Kidney (tissue), 14 donors: ENCODE measurements around the gene GPC2. TPM values are rescaled to one million over a fixed set of nuclear protein-coding genes. Genes with fewer than 3 reads are reported as not detected.

Experiments
- DNase-seq, 5 donors: peaks; one replicate each; pipeline ENCODE4 v3.0.0-alpha.2; 2013 to 2020
- FAIRE-seq: peaks from 2 replicates; lab custom pipeline; 2012; peaks lifted over from hg19 to GRCh38; lab: Jason Lieb, UNC
- H3K27ac ChIP-seq, 2 donors: one replicate each; pipeline ENCODE4 v1.7.0; 2013; ENCODE audit warnings: low read depth in 2 of 2, low read length in 2 of 2, inconsistent platforms in 1 of 2
- H3K27me3 ChIP-seq: one replicate; pipeline ENCODE4 v1.7.1; 2013; ENCODE audit warnings: low read length, inconsistent platforms; ENCODE audit not compliant: control insufficient read depth, insufficient read depth
- H3K36me3 ChIP-seq, 3 donors: one replicate each; pipeline versions ENCODE4 v1.7.0 to v1.7.1; 2013; ENCODE audit warnings: low read length in 3 of 3, control low read depth in 1 of 3, inconsistent platforms in 1 of 3; ENCODE audit not compliant: insufficient read depth in 3 of 3, control insufficient read depth in 2 of 3
- H3K4me1 ChIP-seq, 3 donors: one replicate each; pipeline versions ENCODE4 v1.7.0 to v1.7.1; 2013; ENCODE audit warnings: low read length in 3 of 3, inconsistent platforms in 1 of 3, low read depth in 1 of 3; ENCODE audit not compliant: control insufficient read depth in 2 of 3, insufficient read depth in 2 of 3
- H3K4me3 ChIP-seq, 3 donors: one replicate each; pipeline versions ENCODE4 v1.7.0 to v1.8.1; 2013; ENCODE audit warnings: low read length in 3 of 3, control low read depth in 1 of 3, inconsistent platforms in 1 of 3
- H3K9ac ChIP-seq, 3 donors: one replicate each; pipeline versions ENCODE4 v1.7.0 to v1.7.1; 2013; ENCODE audit warnings: low read length in 3 of 3, control low read depth in 1 of 3, inconsistent platforms in 1 of 3
- H3K9me3 ChIP-seq, 3 donors: one replicate each; pipeline versions ENCODE4 v1.7.0 to v1.7.1; 2013; ENCODE audit warnings: low read length in 3 of 3, control low read depth in 1 of 3, inconsistent platforms in 1 of 3; ENCODE audit not compliant: control insufficient read depth in 2 of 3, insufficient read depth in 1 of 3
- intact Hi-C: fragments of 100-400 bp; cut with DNase I; formaldehyde crosslinking; loops from one replicate; pipeline ENCODE4 v1.11.1; 2022
- polyA plus RNA-seq: library from polyadenylated mRNA; stranded (reverse); fragments of 350-450 nt; fragmentation: Illumina TruSeq; extraction: RNeasy Lipid Tissue Mini Kit (QIAGEN cat#74804); gene quantifications from one replicate; pipeline ENCODE4 v1.2.3, GENCODE V29; 2014; ENCODE audit warnings: low read depth, low replicate concordance; ENCODE audit not compliant: insufficient read depth
- total RNA-seq: library from RNA; stranded (reverse); fragmentation: NEBNext Ultra II Directional; extraction: Animal tissue kit (Norgen Biotek cat#: 25700); gene quantifications from one replicate; pipeline ENCODE4 v1.2.1, GENCODE V29; 2021
- TF ChIP-seq, protein P1 (sequence below): IDR thresholded peaks from 3 replicates; pipeline ENCODE4 v1.5.1; 2012; ENCODE audit warnings: mild to moderate bottlenecking, moderate library complexity, borderline replicate concordance; ENCODE audit not compliant: insufficient read depth; ENCODE audit errors: extremely low read depth
- donor health status: control.
- donor health status: control.
- donor health status: control.
- donor health status: control.
- donor health status: control.
- donor health status: DM: yes; HTN: yes; CAD: no.
- donor health status: Normal renal cell carcinoma (clear cell type).

Gene GPC2
- total and polyA plus RNA-seq, 2 donors from 2014 or later = 0.73 to 1.8 TPM

DNA sequence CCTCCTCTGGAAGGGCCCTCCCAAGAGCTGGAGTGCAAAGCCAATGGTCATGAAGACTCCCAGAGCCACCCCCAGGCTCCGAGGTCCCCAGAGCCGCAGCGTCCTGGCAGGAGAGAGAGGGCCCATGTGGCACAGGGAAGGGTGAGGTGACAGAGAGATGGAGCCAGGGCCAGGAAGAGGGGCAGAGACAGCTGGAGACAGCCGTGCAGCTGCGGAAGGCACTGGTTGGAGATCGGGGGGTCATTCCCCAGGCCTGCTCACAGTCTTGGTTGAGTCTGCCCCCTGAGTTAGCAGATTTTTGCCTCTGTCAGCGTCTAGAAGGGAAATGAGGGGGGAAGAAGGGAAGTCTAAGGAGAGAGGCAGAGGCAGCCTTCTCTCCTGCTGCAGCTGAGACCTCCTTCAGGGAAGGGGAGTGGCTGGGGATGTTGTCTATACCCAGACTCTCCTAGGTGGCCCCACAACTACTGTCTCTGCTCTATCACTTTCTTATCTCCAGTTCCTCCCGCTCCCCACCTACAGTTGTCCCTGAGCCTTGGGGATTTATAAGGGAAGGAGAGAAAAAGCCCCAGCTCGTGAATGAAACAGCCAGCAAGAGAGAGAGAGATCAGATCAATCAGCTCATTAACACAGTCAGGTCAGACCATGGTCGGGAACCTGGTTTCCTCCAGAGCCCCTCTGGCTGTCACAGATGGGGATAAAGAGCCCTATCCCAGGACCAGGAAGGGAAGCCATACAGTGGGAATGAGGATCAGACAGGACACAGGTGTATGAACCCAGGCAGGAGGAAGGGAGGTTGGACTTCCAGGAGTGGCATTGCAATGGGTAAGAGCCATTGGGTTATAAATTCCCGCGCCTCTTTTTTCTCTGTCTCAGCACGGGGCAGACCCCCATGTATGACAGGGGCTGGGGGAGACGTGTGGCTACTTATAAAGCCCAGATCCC is 9.9 kb downstream of the GPC2 start:
- TF ChIP-seq, protein P1, sequence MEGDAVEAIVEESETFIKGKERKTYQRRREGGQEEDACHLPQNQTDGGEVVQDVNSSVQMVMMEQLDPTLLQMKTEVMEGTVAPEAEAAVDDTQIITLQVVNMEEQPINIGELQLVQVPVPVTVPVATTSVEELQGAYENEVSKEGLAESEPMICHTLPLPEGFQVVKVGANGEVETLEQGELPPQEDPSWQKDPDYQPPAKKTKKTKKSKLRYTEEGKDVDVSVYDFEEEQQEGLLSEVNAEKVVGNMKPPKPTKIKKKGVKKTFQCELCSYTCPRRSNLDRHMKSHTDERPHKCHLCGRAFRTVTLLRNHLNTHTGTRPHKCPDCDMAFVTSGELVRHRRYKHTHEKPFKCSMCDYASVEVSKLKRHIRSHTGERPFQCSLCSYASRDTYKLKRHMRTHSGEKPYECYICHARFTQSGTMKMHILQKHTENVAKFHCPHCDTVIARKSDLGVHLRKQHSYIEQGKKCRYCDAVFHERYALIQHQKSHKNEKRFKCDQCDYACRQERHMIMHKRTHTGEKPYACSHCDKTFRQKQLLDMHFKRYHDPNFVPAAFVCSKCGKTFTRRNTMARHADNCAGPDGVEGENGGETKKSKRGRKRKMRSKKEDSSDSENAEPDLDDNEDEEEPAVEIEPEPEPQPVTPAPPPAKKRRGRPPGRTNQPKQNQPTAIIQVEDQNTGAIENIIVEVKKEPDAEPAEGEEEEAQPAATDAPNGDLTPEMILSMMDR = no peak
- Histone ChIP-seq H3K4me3 (peak overlapping the region in 1 of 3 donors; percentile 47), H3K27ac (no peak overlapping the region), H3K4me1 (peaks cover 0 to 5% (median 3%) of the 10 kb centered on the region in 3 donors), H3K36me3 (no peaks in the 10 kb centered on the region), H3K27me3 (no peaks in the 10 kb centered on the region), H3K9me3 (no peaks in the 10 kb centered on the region), H3K9ac (peak overlapping the region in 1 of 3 donors; percentile 34)
- FAIRE-seq (no peak), DNase-seq (peak in 1 of 5 donors; percentile 30)
- intact Hi-C loops = no loop called here

DNA sequence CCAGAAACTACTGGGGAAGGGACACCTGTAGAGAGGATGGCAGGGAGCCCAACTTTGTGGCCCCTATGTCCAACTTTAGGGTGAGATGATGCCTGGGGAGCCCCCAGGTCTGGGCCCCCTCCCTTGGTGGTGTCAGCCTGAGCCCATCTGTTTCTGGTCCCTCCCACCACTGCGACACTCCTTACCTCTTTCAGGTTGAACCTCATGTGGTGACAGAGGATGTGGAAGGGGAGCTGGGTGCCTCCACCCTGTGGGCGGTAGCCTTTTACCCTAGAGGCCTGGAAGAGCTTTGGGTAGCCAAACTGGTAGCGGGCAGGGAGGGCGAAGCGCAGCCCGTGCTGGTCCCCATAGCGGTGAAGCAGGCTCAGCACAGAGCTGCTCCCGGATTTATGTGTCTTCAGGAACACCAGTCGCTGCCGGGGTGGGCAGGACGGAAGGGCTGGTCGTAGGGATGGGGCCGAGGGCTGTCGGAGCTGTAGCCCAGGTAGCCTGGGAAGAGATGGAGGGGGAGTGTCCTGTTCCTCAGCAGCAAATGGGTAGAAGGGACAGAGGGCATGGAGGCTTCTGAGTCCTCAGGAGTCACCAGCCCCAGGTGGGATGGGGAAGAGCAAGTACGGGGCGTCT is 10.8 kb downstream of the GPC2 start:
- intact Hi-C loops = no loop called here
- FAIRE-seq = no peak
- H3K27me3 ChIP-seq = no peaks in the 10 kb centered on the region
- H3K36me3 ChIP-seq = no peaks in the 10 kb centered on the region
- H3K9me3 ChIP-seq = no peaks in the 10 kb centered on the region
- no peak overlapping the region for H3K4me3 ChIP-seq
- peak in 1 of 5 donors; percentile 55 for DNase-seq
- H3K27ac ChIP-seq = no peak overlapping the region
- peaks cover 0 to 5% (median 3%) of the 10 kb centered on the region in 3 donors for H3K4me1 ChIP-seq
- H3K9ac ChIP-seq = no peak overlapping the region
- TF ChIP-seq, protein P1 = no peak

DNA sequence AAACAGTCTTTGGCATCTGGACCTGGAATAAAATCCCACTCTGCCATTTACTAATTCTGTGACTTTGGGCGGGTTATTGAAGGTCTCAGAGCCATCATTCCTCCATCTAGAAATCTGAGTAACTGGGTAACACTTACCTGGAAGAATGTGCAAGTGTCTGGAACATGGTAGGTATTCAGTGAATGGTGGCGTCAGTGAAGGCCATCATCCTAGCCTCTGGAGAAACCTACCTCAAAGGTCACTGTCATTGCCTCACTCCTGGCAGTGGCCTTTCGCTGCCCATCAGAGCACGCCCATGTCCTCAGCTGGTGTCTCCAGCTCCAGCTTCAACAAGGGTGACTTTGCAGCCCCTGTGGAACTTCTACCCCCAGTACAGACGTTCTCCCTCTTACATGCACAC is 13.3 kb downstream of the GPC2 start:
- H3K36me3 ChIP-seq = no peaks in the 10 kb centered on the region
- H3K27ac ChIP-seq = no peak overlapping the region
- intact Hi-C loops = no loop called here
- no peak overlapping the region for H3K4me3 ChIP-seq
- H3K27me3 ChIP-seq = no peaks in the 10 kb centered on the region
- FAIRE-seq (no peak), DNase-seq (peak in 1 of 5 donors; percentile 29)
- H3K9ac ChIP-seq = no peak overlapping the region
- H3K9me3 ChIP-seq = no peaks in the 10 kb centered on the region
- TF ChIP-seq, protein P1 = no peak
- peaks cover 0 to 6% (median 5%) of the 10 kb centered on the region in 3 donors for H3K4me1 ChIP-seq
